Peyer's patch (tissue), 4 donors: ENCODE results near the gene AGAP1. TPM values are rescaled to one million over a fixed set of nuclear protein-coding genes. Genes with fewer than 3 reads are reported as not detected.

Experiments used
- DNase-seq, 3 donors: peaks; one replicate each; pipeline ENCODE4 v3.0.0-alpha.2; 2017 to 2019
- H3K27ac ChIP-seq, 4 donors: fragments of 200-600 bp; sonication (generic); one replicate each; pipeline ENCODE4 v1.5.1; 2016 to 2019
- H3K27me3 ChIP-seq, 2 donors: fragments of 200-600 bp; sonication (generic); one replicate each; pipeline ENCODE4 v1.5.1; 2019
- H3K36me3 ChIP-seq, 3 donors: fragments of 200-600 bp; sonication (generic); one replicate each; pipeline ENCODE4 v1.5.1; 2016 to 2019
- H3K4me1 ChIP-seq, 4 donors: fragments of 200-600 bp; sonication (generic); one replicate each; pipeline ENCODE4 v1.5.1; 2016 to 2019
- H3K4me3 ChIP-seq, 4 donors: fragments of 200-600 bp; sonication (generic); 1 replicate in 3 of 4; 2 replicates in 1 of 4; pipeline ENCODE4 v1.5.1; 2016 to 2019; ENCODE audit warnings: mild to moderate bottlenecking in 1 of 4
- H3K9me3 ChIP-seq, 4 donors: fragments of 200-600 bp; sonication (generic); one replicate each; pipeline ENCODE4 v1.5.1; 2016 to 2019; ENCODE audit warnings: mild to moderate bottlenecking in 1 of 4
- CTCF ChIP-seq, 6 experiments: fragments of 450-650 bp in 4 of 6; fragments of 200-600 bp in 2 of 6; sonication (generic) in 1 of 6; IDR thresholded peaks; one replicate each; pipeline ENCODE4 v1.5.1; 2017 to 2019; ENCODE audit warnings: antibody characterized with exemption in 6 of 6, mild to moderate bottlenecking in 3 of 6, moderate library complexity in 1 of 6
- POLR2A ChIP-seq, 2 donors: fragments of 450-650 bp; IDR thresholded peaks; one replicate each; pipeline ENCODE4 v1.5.1; 2017; ENCODE audit warnings: antibody characterized with exemption in 2 of 2, mild to moderate bottlenecking in 2 of 2, moderate library complexity in 2 of 2
- total RNA-seq, 4 donors: library from RNA; depleted of rRNA; stranded (reverse); fragments of >200 nt; gene quantifications; one replicate each; pipeline ENCODE4 v1.1.0, GENCODE V29; 2016

AGAP1 gene
- total RNA-seq, 4 donors from 2014 or later = 55.7 to 79.1 (median 66.9) TPM

DNA sequence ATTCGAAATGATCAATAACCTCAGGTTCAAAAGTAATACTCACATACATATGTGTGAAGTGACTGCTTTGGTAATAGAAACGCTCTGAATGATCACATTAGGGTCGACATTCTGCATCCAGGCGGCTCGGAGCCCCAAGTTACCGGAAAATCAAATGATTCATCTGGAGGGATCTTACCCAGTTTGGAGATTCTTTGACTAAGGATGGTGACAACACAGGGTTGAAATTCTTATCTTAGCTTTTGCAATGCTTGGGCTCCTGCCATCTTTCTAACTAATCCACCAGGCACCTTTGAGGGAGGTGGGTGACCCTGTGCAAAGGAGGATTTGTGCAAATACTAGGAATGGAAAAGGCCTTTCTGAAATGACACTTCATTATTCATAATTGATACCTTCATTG is 663.5 kb downstream of the AGAP1 start:
- no peaks in the 10 kb centered on the region for H3K4me1 ChIP-seq
- H3K36me3 ChIP-seq = no peaks in the 10 kb centered on the region
- no peak for DNase-seq
- peaks cover 0 to 10% (median 0%) of the 10 kb centered on the region in 4 donors for H3K9me3 ChIP-seq
- TF ChIP-seq CTCF (IDR thresholded peaks at IDR 0.05) (no peak), POLR2A (IDR thresholded peaks at IDR 0.05) (no peak)
- H3K4me3 ChIP-seq = no peak overlapping the region
- no peak overlapping the region for H3K27ac ChIP-seq
- peaks cover 0 to 15% of the 10 kb centered on the region in 2 donors for H3K27me3 ChIP-seq

- Histone ChIP-seq H3K4me1 (peaks cover 0 to 1% (median 0%) of the 10 kb centered on the region in 4 donors), H3K9me3 (peaks cover 0 to 6% (median 0%) of the 10 kb centered on the region in 4 donors), H3K27me3 (peaks cover 0 to 19% of the 10 kb centered on the region in 2 donors), H3K27ac (no peak overlapping the region), H3K36me3 (no peaks in the 10 kb centered on the region), H3K4me3 (no peak overlapping the region)
- DNase-seq = no peak
- TF ChIP-seq CTCF (IDR thresholded peaks at IDR 0.05) (no peak), POLR2A (IDR thresholded peaks at IDR 0.05) (no peak)
Observed at GRCh38 chr2:236157815-236158498, 664.1 kb downstream of the AGAP1 start.

- no peak for DNase-seq
- TF ChIP-seq POLR2A (IDR thresholded peaks at IDR 0.05) (no peak), CTCF (IDR thresholded peaks at IDR 0.05) (no peak)
- H3K27me3 ChIP-seq = peaks cover 0 to 31% of the 10 kb centered on the region in 2 donors
Observed at GRCh38 chr2:236158969-236159777, 665.3 kb downstream of the AGAP1 start.

GRCh38 chr2:236159778-236160170 is 665.9 kb downstream of the AGAP1 start:
- Histone ChIP-seq H3K9me3 (no peaks in the 10 kb centered on the region), H3K4me3 (no peak overlapping the region), H3K27me3 (peaks cover 0 to 37% of the 10 kb centered on the region in 2 donors), H3K27ac (no peak overlapping the region), H3K4me1 (peaks cover 0 to 19% (median 0%) of the 10 kb centered on the region in 4 donors), H3K36me3 (no peaks in the 10 kb centered on the region)
- no peak for DNase-seq
- TF ChIP-seq CTCF (IDR thresholded peaks at IDR 0.05) (no peak), POLR2A (IDR thresholded peaks at IDR 0.05) (no peak)

More at GRCh38 chr2:236158969-236159777, 665.3 kb downstream of the AGAP1 start:
- H3K27ac ChIP-seq = no peak overlapping the region
- no peak overlapping the region for H3K4me3 ChIP-seq
- peaks cover 0 to 13% (median 0%) of the 10 kb centered on the region in 4 donors for H3K4me1 ChIP-seq
- no peaks in the 10 kb centered on the region for H3K36me3 ChIP-seq
- H3K9me3 ChIP-seq = no peaks in the 10 kb centered on the region

DNA sequence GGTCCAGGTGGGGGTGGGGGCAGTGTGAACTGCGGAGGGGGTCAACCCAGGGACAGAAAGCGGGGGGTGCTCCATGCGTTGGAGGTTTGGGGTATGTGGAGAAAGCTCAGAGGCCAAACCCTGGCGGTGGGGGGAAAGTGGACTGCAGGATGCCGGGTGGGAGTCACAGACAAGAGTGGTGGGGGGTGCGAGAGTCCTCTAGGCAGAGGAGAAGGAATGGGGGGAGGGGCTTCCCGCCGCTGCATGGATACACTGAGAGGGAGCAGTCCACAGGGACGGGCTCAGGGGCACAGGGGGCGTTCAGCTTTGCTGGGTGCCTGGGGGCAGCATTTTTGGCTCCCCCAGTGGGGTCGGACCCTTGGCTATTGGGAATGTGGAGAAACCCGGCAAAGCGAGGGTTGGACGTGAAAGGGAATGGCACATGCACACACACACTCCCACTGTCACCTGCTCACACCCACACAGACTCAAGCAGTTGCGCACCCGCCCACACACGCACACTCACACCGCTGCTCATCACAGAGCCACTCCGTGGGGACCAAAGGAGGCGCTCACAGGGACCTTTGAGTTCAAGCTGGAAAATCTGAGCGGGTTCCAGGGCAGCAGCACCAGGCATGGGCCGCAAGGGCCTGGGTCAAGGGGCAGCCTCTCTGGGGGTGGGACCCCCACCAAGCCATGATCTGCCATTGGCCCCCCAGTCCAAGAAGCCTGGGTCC is 666.7 kb downstream of the AGAP1 start:
- Histone ChIP-seq H3K9me3 (no peaks in the 10 kb centered on the region), H3K36me3 (no peaks in the 10 kb centered on the region), H3K27ac (no peak overlapping the region), H3K27me3 (peaks cover 0 to 45% of the 10 kb centered on the region in 2 donors), H3K4me3 (no peak overlapping the region), H3K4me1 (peaks cover 0 to 24% (median 0%) of the 10 kb centered on the region in 4 donors)
- no peak for TF ChIP-seq CTCF (IDR thresholded peaks at IDR 0.05)
- no peak for TF ChIP-seq POLR2A (IDR thresholded peaks at IDR 0.05)
- DNase-seq = no peak
